H1 (cell line): Measurements from ENCODE around the gene ITGA8. TPM values are rescaled to one million over a fixed set of nuclear protein-coding genes. Genes with fewer than 3 reads are reported as not detected.

ENCODE experiments used
- CTCF ChIA-PET: fragments of 300-600 bp; sonication (Branson Sonifier 250); formaldehyde crosslinking; loops from one replicate; lab custom pipeline; 2021; ENCODE audit not compliant: partially characterized antibody; lab: Charles Lee
- POLR2A ChIA-PET: fragments of 300-600 bp; sonication (Branson Sonifier 250); formaldehyde crosslinking; loops from one replicate; lab custom pipeline; 2021; ENCODE audit warnings: inconsistent platforms; ENCODE audit not compliant: partially characterized antibody; lab: Charles Lee
- DNase-seq, 2 experiments: peaks; one replicate each; pipeline versions ENCODE4 v3.0.0 to v3.0.0-alpha.2; 2010 to 2022; ENCODE audit warnings: low spot score in 2 of 2, low read depth in 1 of 2, mixed read lengths in 1 of 2
- FAIRE-seq: peaks from 2 replicates; lab custom pipeline; 2011; peaks lifted over from hg19 to GRCh38; lab: Jason Lieb, UNC
- H2AFZ ChIP-seq: 2 replicates; pipeline ENCODE4 v1.8.1; 2012; ENCODE audit warnings: low read length, inconsistent platforms
- H2AK5ac ChIP-seq: 2 replicates; pipeline ENCODE4 v1.6.1; 2013; ENCODE audit warnings: low read depth, low read length
- H2BK120ac ChIP-seq: replicated peaks from 2 replicates; pipeline ENCODE3; 2013; ENCODE audit warnings: low read depth, low read length, inconsistent platforms
- H2BK12ac ChIP-seq: 2 replicates; pipeline ENCODE4 v1.6.1; 2013; ENCODE audit warnings: low read depth, low read length
- H2BK15ac ChIP-seq: 2 replicates; pipeline ENCODE4 v1.6.1; 2013; ENCODE audit warnings: low read length
- H2BK20ac ChIP-seq: 2 replicates; pipeline ENCODE4 v1.6.1; 2013; ENCODE audit warnings: low read length
- H2BK5ac ChIP-seq: 2 replicates; pipeline ENCODE4 v1.6.1; 2013; ENCODE audit warnings: low read depth, low read length
- H3K14ac ChIP-seq: 2 replicates; pipeline ENCODE4 v1.6.1; 2013; ENCODE audit warnings: inconsistent platforms; ENCODE audit not compliant: insufficient read length
- H3K18ac ChIP-seq: 2 replicates; pipeline ENCODE4 v1.6.1; 2013; ENCODE audit warnings: low read length; ENCODE audit errors: extremely low read depth
- H3K23ac ChIP-seq: 2 replicates; pipeline ENCODE4 v1.6.1; 2013; ENCODE audit warnings: inconsistent platforms; ENCODE audit not compliant: insufficient read length
- H3K23me2 ChIP-seq: 2 replicates; pipeline ENCODE4 v1.6.1; 2013; ENCODE audit warnings: low read depth, low read length
- H3K27ac ChIP-seq: 2 replicates; pipeline ENCODE4 v1.6.1; 2011; ENCODE audit warnings: low read depth, low read length, inconsistent platforms
- H3K27me3 ChIP-seq, 4 experiments: replicated peaks in 1 of 4; 1 replicate in 1 of 4; 2 replicates in 3 of 4; pipeline versions ENCODE4 v1.6.1 to v1.8.1; 2011 to 2013; ENCODE audit warnings: low read length in 3 of 4, mild to moderate bottlenecking in 3 of 4, inconsistent platforms in 2 of 4, mixed read lengths in 2 of 4, moderate library complexity in 1 of 4; ENCODE audit not compliant: control insufficient read depth in 3 of 4, insufficient read depth in 3 of 4; ENCODE audit errors: extremely low read depth in 1 of 4
- H3K36me3 ChIP-seq, 4 experiments: 2 replicates each; pipeline versions ENCODE4 v1.6.1 to v1.8.1; 2011 to 2013; ENCODE audit warnings: mild to moderate bottlenecking in 4 of 4, low read length in 3 of 4, moderate library complexity in 2 of 4, control low read depth in 1 of 4, inconsistent platforms in 1 of 4; ENCODE audit not compliant: insufficient read depth in 4 of 4, control insufficient read depth in 2 of 4
- H3K4ac ChIP-seq: replicated peaks from 2 replicates; pipeline ENCODE3; 2013; ENCODE audit warnings: low read length, low read depth, mixed read lengths, inconsistent platforms; ENCODE audit not compliant: insufficient read length
- H3K4me1 ChIP-seq, 4 experiments: replicated peaks in 1 of 4; 1 replicate in 1 of 4; 2 replicates in 3 of 4; pipeline versions ENCODE4 v1.6.1 to v1.8.1; 2011 to 2013; ENCODE audit warnings: low read length in 3 of 4, inconsistent platforms in 2 of 4, mixed read lengths in 1 of 4; ENCODE audit not compliant: insufficient read depth in 4 of 4, control insufficient read depth in 3 of 4
- H3K4me2 ChIP-seq, 2 experiments: 2 replicates each; pipeline versions ENCODE4 v1.6.1 to v1.8.1; 2011 to 2013; ENCODE audit warnings: low read depth in 2 of 2, low read length in 2 of 2, control low read depth in 1 of 2, inconsistent platforms in 1 of 2, mild to moderate bottlenecking in 1 of 2; ENCODE audit not compliant: insufficient read depth in 1 of 2
- H3K4me3 ChIP-seq, 4 experiments: fragments of 200-600, 300-600 bp in 1 of 4; sonication (generic), shearing (Covaris generic), sonication (Bioruptor Twin) in 1 of 4; 2 replicates each; pipeline versions ENCODE4 v1.5.1 to v1.8.1; 2011 to 2016; ENCODE audit warnings: low read length in 4 of 4, low read depth in 3 of 4, control low read depth in 2 of 4, inconsistent platforms in 2 of 4, mild to moderate bottlenecking in 2 of 4, mixed read lengths in 1 of 4, moderate library complexity in 1 of 4; ENCODE audit not compliant: insufficient read depth in 2 of 4; ENCODE audit errors: extremely low read depth in 1 of 4
- H3K56ac ChIP-seq: replicated peaks from 2 replicates; pipeline ENCODE3; 2013; ENCODE audit warnings: low read depth, mild to moderate bottlenecking, mixed read lengths, low read length, inconsistent platforms; ENCODE audit not compliant: insufficient read length
- H3K79me1 ChIP-seq: 2 replicates; pipeline ENCODE4 v1.6.1; 2013; ENCODE audit warnings: low read depth, low read length, control low read depth
- H3K79me2 ChIP-seq, 2 experiments: 2 replicates each; pipeline versions ENCODE4 v1.6.1 to v1.8.1; 2012 to 2013; ENCODE audit warnings: low read length in 2 of 2, mild to moderate bottlenecking in 2 of 2, inconsistent platforms in 1 of 2; ENCODE audit not compliant: insufficient read depth in 2 of 2, control insufficient read depth in 1 of 2
- H3K9ac ChIP-seq, 4 experiments: replicated peaks in 1 of 4; 1 replicate in 1 of 4; 2 replicates in 3 of 4; pipeline versions ENCODE4 v1.6.1 to v1.8.1; 2011 to 2013; ENCODE audit warnings: low read depth in 3 of 4, low read length in 3 of 4, control low read depth in 2 of 4, mild to moderate bottlenecking in 2 of 4, moderate library complexity in 2 of 4, inconsistent platforms in 1 of 4; ENCODE audit errors: extremely low read depth in 1 of 4
- H3K9me3 ChIP-seq, 2 experiments: 2 replicates each; pipeline versions ENCODE4 v1.6.1 to v1.8.1; 2012 to 2013; ENCODE audit warnings: mild to moderate bottlenecking in 2 of 2, moderate library complexity in 2 of 2, control low read depth in 1 of 2, inconsistent platforms in 1 of 2, low read depth in 1 of 2, low read length in 1 of 2, mixed read lengths in 1 of 2; ENCODE audit not compliant: insufficient read depth in 2 of 2
- H4K20me1 ChIP-seq, 2 experiments: replicated peaks in 1 of 2; 2 replicates each; pipeline versions ENCODE3 to v1.8.1; 2011 to 2013; ENCODE audit warnings: inconsistent platforms in 2 of 2, low read length in 2 of 2, mild to moderate bottlenecking in 1 of 2; ENCODE audit not compliant: insufficient read depth in 2 of 2, control insufficient read depth in 1 of 2
- H4K5ac ChIP-seq: 2 replicates; pipeline ENCODE4 v1.6.1; 2013; ENCODE audit warnings: low read length, low read depth, mixed read lengths, inconsistent platforms; ENCODE audit not compliant: insufficient read length
- H4K8ac ChIP-seq: 2 replicates; pipeline ENCODE4 v1.8.0; 2013; ENCODE audit warnings: mild to moderate bottlenecking, moderate library complexity, low read length, inconsistent platforms; ENCODE audit not compliant: insufficient read depth; ENCODE audit errors: extremely low read depth
- H4K91ac ChIP-seq: replicated peaks from 2 replicates; pipeline ENCODE3; 2013; ENCODE audit warnings: low read length, mixed read lengths, inconsistent platforms; ENCODE audit not compliant: insufficient read length
- JUN ChIP-seq: IDR thresholded peaks from 2 replicates; pipeline ENCODE4 v1.6.1; 2011; ENCODE audit warnings: low read depth, mild to moderate bottlenecking, improper control_type of control experiment, low read length
- YY1 ChIP-seq: IDR thresholded peaks from 2 replicates; pipeline ENCODE4 v1.6.1; 2011; ENCODE audit warnings: low read depth, mild to moderate bottlenecking, low read length
- WGBS, 2 experiments: shearing (Covaris generic) in 1 of 2; methylation state at CpG; one replicate each; pipeline versions ENCODE4 v1.1.6 to v1.1.7; 2013 to 2015; ENCODE audit warnings: low lambda C conversion rate in 2 of 2, mixed read lengths in 2 of 2, inconsistent platforms in 1 of 2, low coverage in 1 of 2, missing lambda C conversion rate in 1 of 2; ENCODE audit not compliant: insufficient replicate concordance in 2 of 2, insufficient coverage in 1 of 2, insufficient read length in 1 of 2; ENCODE audit errors: extremely low coverage in 1 of 2, missing lambda C conversion rate in 1 of 2; 5-methylcytosine and 5-hydroxymethylcytosine counted together
- polyA plus RNA-seq, 7 experiments: library from polyadenylated mRNA; depleted of rRNA in 3 of 7; stranded (reverse) in 5 of 7; unstranded in 2 of 7; fragments of >200 nt in 5 of 7; fragments of 200-250 nt in 2 of 7; gene quantifications; 1 replicate in 5 of 7; 2 replicates in 1 of 7; 4 replicates in 1 of 7; pipeline versions ENCODE4 v1.2.1 to v1.2.3, GENCODE V29; 2011 to 2013; ENCODE audit warnings: missing spikeins in 2 of 7, mixed read lengths in 2 of 7
- total RNA-seq: library from RNA; stranded (reverse); fragmentation: NEBNext Ultra II Directional; extraction: Animal tissue kit (Norgen Biotek cat#: 25700); gene quantifications from 2 replicates; pipeline ENCODE4 v1.2.1, GENCODE V29; 2021

The ITGA8 gene
- total and polyA plus RNA-seq, 2 of the 8 experiments (the other 6 are each of a cell fraction or from before 2014, with no cell fraction given): not detected

DNA sequence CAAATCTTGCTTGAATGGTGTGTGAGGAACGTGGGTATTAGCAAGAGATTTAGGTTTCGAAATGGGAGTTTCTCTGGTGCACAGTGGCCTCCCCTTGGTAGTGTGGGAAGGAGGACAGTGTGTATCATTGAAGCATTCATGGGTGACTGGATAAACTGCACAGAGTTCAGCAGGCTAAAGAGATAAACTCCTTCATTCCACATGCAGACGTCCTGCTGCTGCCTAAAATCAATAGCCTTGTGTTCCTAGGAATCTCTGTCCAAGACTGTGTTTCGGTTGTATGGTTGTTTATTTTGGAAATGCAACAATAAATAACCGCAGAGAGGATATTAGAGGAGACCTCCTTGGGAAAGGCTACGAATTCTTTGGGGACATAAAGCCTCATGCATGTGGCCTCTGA lies 247.7 kb downstream of the ITGA8 start:
- no peaks in the 10 kb centered on the region; a peak in 1 of 8 replicates for H3K36me3 ChIP-seq
- H3K18ac ChIP-seq: no peak overlapping the region
- H3K9me3 ChIP-seq: peaks cover 0 to 2% of the 10 kb centered on the region in 2 experiments; a peak in 2 of 4 replicates
- peaks cover 37 to 93% (median 77%) of the 10 kb centered on the region in 4 experiments for H3K27me3 ChIP-seq
- no peaks in the 10 kb centered on the region for H3K23me2 ChIP-seq
- H3K56ac ChIP-seq: no peak overlapping the region
- POLR2A ChIA-PET: no interaction called here
- peaks cover 0 to 11% (median 0%) of the 10 kb centered on the region in 4 experiments; a peak in 5 of 7 replicates for H3K4me1 ChIP-seq
- no peak overlapping the region for H2BK15ac ChIP-seq
- peaks cover 0 to 5% of the 10 kb centered on the region in 2 experiments for H4K20me1 ChIP-seq
- CTCF ChIA-PET: no interaction called here
- H4K91ac ChIP-seq: no peak overlapping the region
- no peak overlapping the region for H4K8ac ChIP-seq
- 71% methylated on average over 6 of the region's 6 CpGs; no CpG with 5 or more reads in 1 of the 2 experiments for WGBS, 2 experiments
- H3K14ac ChIP-seq: no peak overlapping the region
- no peak overlapping the region for H3K4me3 ChIP-seq
- H2BK120ac ChIP-seq: no peak overlapping the region
- no peak overlapping the region for H4K5ac ChIP-seq
- no peak overlapping the region for H3K9ac ChIP-seq
- no peaks in the 10 kb centered on the region for H3K79me2 ChIP-seq
- no peak overlapping the region; a peak in 1 of 4 replicates for H3K4me2 ChIP-seq
- no peak overlapping the region for H2BK12ac ChIP-seq
- no peak for DNase-seq
- no peaks in the 10 kb centered on the region for H3K79me1 ChIP-seq
- no peak for FAIRE-seq
- no peak overlapping the region for H3K27ac ChIP-seq
- TF ChIP-seq YY1 (no peak), JUN (no peak)
- H3K4ac ChIP-seq: no peak overlapping the region
- no peak overlapping the region for H3K23ac ChIP-seq
- no peak overlapping the region for H2AFZ ChIP-seq
- no peak overlapping the region for H2AK5ac ChIP-seq
- H2BK5ac ChIP-seq: no peak overlapping the region
- H2BK20ac ChIP-seq: no peak overlapping the region
